ENCODE data around the gene BUD23. TPM values are rescaled to one million over a fixed set of nuclear protein-coding genes. Genes with fewer than 3 reads are reported as not detected.
A peak's percentile ranks its signal among the peaks of the same experiment; 100 is the strongest.

BUD23 gene
- total and polyA plus RNA-seq, 9 of the 15 experiments (the other 6 are each of a cell fraction or from before 2014, with no cell fraction given) = 79.5 to 270 (median 150) TPM

DNA sequence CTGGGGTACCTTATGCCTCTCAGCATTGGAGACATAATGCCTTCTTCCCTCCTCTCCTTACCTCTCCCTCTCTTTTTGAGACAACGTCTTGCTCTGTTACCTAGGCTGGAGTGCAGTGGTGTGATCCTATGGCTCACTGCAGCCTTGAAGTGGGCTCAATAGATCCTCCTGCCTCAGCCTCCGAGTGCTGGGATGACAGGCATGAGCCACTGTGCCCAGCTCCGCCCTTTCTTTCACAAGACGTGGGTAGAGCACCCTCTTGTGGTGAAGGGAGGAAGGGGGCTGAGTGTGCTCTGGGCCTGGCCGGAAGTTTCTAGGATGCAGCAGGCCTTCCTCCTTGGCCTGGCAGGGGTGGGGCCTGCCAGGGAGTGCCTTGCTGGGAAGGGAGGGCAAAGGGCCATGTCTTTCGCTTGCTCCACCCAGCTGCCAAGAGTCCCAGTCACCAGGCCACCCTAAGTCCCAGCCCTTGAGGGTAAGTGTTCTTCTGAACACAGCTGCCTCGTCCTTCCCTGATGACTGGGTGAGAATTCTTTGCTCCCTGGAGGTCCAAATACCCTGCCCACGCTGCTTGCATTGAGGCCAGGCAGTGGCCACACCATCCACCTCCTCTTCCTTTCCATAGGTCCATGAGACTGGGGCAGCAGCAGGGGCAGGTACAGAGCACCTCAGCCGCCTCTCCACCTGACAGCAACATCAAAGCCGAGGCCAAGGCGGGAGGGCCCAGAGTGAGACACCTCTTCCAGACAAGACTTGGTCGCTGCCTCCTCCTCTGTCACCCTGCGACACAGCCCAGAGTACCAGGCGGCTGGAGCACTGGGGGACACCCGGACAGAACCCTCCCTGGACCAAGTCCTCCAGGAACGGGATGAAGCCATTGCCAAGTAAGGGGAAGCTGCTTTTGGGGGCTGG is 51.5 kb downstream of the BUD23 start (continued):
- TF ChIP-seq, protein P1, sequence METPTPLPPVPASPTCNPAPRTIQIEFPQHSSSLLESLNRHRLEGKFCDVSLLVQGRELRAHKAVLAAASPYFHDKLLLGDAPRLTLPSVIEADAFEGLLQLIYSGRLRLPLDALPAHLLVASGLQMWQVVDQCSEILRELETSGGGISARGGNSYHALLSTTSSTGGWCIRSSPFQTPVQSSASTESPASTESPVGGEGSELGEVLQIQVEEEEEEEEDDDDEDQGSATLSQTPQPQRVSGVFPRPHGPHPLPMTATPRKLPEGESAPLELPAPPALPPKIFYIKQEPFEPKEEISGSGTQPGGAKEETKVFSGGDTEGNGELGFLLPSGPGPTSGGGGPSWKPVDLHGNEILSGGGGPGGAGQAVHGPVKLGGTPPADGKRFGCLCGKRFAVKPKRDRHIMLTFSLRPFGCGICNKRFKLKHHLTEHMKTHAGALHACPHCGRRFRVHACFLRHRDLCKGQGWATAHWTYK (CRISPR knock-in tag; IDR thresholded peaks at IDR 0.05) = peak; percentile 78; the same call in 1 of the 2 replicates
- no peak for TF ChIP-seq HNRNPLL (IDR thresholded peaks at IDR 0.05; ENCODE audit: low read depth, low read length, poor library complexity, severe bottlenecking)
- TF ChIP-seq BRD4 (IDR thresholded peaks at IDR 0.05) = no peak
- TF ChIP-seq ZNF124 (CRISPR knock-in tag; IDR thresholded peaks at IDR 0.05) = no peak
- TF ChIP-seq HNRNPH1 (optimal IDR thresholded peaks at IDR 0.05; ENCODE audit: low read depth, low read length) = no peak
- no peak for TF ChIP-seq ARHGAP35 (IDR thresholded peaks at IDR 0.05; ENCODE audit: partially characterized antibody)
- TF ChIP-seq PTRF (tag; IDR thresholded peaks at IDR 0.05) = no peak
- TF ChIP-seq GATA2 (CRISPR knock-in tag; IDR thresholded peaks at IDR 0.05) = no peak
- no peak for TF ChIP-seq ZNF324 (CRISPR knock-in tag; IDR thresholded peaks at IDR 0.05)
- no peak for TF ChIP-seq KAT8 (IDR thresholded peaks at IDR 0.05; ENCODE audit: low read depth)
- no peak for TF ChIP-seq SMARCA4 (IDR thresholded peaks at IDR 0.05)
- no peak for TF ChIP-seq TRIM28 (IDR thresholded peaks at IDR 0.05)
- TF ChIP-seq, protein P2, sequence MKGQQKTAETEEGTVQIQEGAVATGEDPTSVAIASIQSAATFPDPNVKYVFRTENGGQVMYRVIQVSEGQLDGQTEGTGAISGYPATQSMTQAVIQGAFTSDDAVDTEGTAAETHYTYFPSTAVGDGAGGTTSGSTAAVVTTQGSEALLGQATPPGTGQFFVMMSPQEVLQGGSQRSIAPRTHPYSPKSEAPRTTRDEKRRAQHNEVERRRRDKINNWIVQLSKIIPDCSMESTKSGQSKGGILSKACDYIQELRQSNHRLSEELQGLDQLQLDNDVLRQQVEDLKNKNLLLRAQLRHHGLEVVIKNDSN (CRISPR knock-in tag; IDR thresholded peaks at IDR 0.05) = 0 out of 2 replicates have a peak, but pooled peaks have one; percentile 24
- TF ChIP-seq FOXA1 (IDR thresholded peaks at IDR 0.05; ENCODE audit: borderline replicate concordance) = no peak
- TF ChIP-seq ZNF778 (CRISPR knock-in tag; IDR thresholded peaks at IDR 0.05) = no peak
- TF ChIP-seq SAFB (IDR thresholded peaks at IDR 0.05; ENCODE audit: borderline replicate concordance, low read depth, low read length) = no peak
- no peak for TF ChIP-seq NCOA4 (IDR thresholded peaks at IDR 0.05; ENCODE audit: partially characterized antibody)
- no peak for TF ChIP-seq MECOM (CRISPR knock-in tag; IDR thresholded peaks at IDR 0.05)
- TF ChIP-seq, protein P3, sequence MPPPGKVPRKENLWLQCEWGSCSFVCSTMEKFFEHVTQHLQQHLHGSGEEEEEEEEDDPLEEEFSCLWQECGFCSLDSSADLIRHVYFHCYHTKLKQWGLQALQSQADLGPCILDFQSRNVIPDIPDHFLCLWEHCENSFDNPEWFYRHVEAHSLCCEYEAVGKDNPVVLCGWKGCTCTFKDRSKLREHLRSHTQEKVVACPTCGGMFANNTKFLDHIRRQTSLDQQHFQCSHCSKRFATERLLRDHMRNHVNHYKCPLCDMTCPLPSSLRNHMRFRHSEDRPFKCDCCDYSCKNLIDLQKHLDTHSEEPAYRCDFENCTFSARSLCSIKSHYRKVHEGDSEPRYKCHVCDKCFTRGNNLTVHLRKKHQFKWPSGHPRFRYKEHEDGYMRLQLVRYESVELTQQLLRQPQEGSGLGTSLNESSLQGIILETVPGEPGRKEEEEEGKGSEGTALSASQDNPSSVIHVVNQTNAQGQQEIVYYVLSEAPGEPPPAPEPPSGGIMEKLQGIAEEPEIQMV (tag; conservative IDR thresholded peaks at IDR 0.05; ENCODE audit: low read depth) = no peak
- no peak for TF ChIP-seq FOXJ2 (tag; IDR thresholded peaks at IDR 0.05)
- TF ChIP-seq, protein P4, sequence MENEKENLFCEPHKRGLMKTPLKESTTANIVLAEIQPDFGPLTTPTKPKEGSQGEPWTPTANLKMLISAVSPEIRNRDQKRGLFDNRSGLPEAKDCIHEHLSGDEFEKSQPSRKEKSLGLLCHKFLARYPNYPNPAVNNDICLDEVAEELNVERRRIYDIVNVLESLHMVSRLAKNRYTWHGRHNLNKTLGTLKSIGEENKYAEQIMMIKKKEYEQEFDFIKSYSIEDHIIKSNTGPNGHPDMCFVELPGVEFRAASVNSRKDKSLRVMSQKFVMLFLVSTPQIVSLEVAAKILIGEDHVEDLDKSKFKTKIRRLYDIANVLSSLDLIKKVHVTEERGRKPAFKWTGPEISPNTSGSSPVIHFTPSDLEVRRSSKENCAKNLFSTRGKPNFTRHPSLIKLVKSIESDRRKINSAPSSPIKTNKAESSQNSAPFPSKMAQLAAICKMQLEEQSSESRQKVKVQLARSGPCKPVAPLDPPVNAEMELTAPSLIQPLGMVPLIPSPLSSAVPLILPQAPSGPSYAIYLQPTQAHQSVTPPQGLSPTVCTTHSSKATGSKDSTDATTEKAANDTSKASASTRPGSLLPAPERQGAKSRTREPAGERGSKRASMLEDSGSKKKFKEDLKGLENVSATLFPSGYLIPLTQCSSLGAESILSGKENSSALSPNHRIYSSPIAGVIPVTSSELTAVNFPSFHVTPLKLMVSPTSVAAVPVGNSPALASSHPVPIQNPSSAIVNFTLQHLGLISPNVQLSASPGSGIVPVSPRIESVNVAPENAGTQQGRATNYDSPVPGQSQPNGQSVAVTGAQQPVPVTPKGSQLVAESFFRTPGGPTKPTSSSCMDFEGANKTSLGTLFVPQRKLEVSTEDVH (IDR thresholded peaks at IDR 0.05; ENCODE audit: low read depth, partially characterized antibody) = peak; percentile 59
- TF ChIP-seq CHD4 (IDR thresholded peaks at IDR 0.05; ENCODE audit: insufficient read depth, insufficient replicate concordance, low read depth, low read length, poor library complexity, severe bottlenecking) = no peak
- no peak for TF ChIP-seq HEY1 (CRISPR knock-in tag; IDR thresholded peaks at IDR 0.05; ENCODE audit: borderline replicate concordance)
